K562 (cell line): ENCODE data around the gene BMI1. TPM values are rescaled to one million over a fixed set of nuclear protein-coding genes. Genes with fewer than 3 reads are reported as not detected.

Experiments used
- BMI1 ChIP-seq: fragments of 150-350 bp; IDR thresholded peaks from 2 replicates; pipeline ENCODE4 v1.6.1; 2014; ENCODE audit warnings: low read length
- CAMTA2 ChIP-seq: fragments of 250-450 bp; sonication (Bioruptor Pico); conservative IDR thresholded peaks from 2 replicates; pipeline ENCODE4 v1.5.1; 2022
- CHD4 ChIP-seq: fragments of 200-600 bp; sonication (generic); IDR thresholded peaks from 3 replicates; pipeline ENCODE4 v1.6.1; 2012; ENCODE audit warnings: low read depth, mild to moderate bottlenecking, mixed read lengths, low read length, inconsistent platforms; ENCODE audit not compliant: insufficient read depth, insufficient replicate concordance, poor library complexity, severe bottlenecking
- CTBP1 ChIP-seq: fragments of 450-650 bp; IDR thresholded peaks from 2 replicates; pipeline ENCODE4 v1.6.1; 2016; ENCODE audit warnings: borderline replicate concordance
- FOXK1 ChIP-seq: sonication (generic); formaldehyde crosslinking; IDR thresholded peaks from 2 replicates; pipeline ENCODE4 v1.8.0; 2022; ENCODE audit warnings: missing genetic modification reagents, mild to moderate bottlenecking, borderline replicate concordance
- FOXK2 ChIP-seq, 2 experiments: fragments of 450-650 bp; IDR thresholded peaks in 1 of 2; conservative IDR thresholded peaks in 1 of 2; 2 replicates each; pipeline ENCODE4 v1.6.1; 2016; ENCODE audit warnings: low read depth in 2 of 2, mild to moderate bottlenecking in 1 of 2
- HDAC1 ChIP-seq, 2 experiments: fragments of 450-650 bp; IDR thresholded peaks; 2 replicates each; pipeline ENCODE4 v1.6.1; 2016 to 2017; ENCODE audit warnings: inconsistent platforms in 1 of 2, mild to moderate bottlenecking in 1 of 2, moderate library complexity in 1 of 2
- KLF16 ChIP-seq: IDR thresholded peaks from 2 replicates; pipeline ENCODE4 v1.6.1; 2016; ENCODE audit warnings: antibody characterized with exemption
- MTF1 ChIP-seq: fragments of 250-450 bp; sonication (Bioruptor Pico); IDR thresholded peaks from 2 replicates; pipeline ENCODE4 v1.9.0; 2021; ENCODE audit warnings: moderate library complexity, mild to moderate bottlenecking, inconsistent platforms, borderline replicate concordance
- MXI1 ChIP-seq: IDR thresholded peaks from 2 replicates; pipeline ENCODE4 v1.6.1; 2011; ENCODE audit warnings: low read depth, mild to moderate bottlenecking, improper control_type of control experiment, low read length
- MYNN ChIP-seq, 2 experiments: sonication (generic); formaldehyde crosslinking in 1 of 2; IDR thresholded peaks; 2 replicates each; pipeline versions ENCODE4 v1.5.0 to v1.6.1; 2016 to 2020; ENCODE audit warnings: antibody characterized with exemption in 1 of 2, missing genetic modification reagents in 1 of 2
- RBM25 ChIP-seq: fragments of 200-400 bp; formaldehyde crosslinking; IDR thresholded peaks from 2 replicates; pipeline ENCODE4 v1.6.1; 2018; ENCODE audit warnings: low read length, low read depth, moderate library complexity; ENCODE audit not compliant: severe bottlenecking
- SRSF3 ChIP-seq: fragments of 200-400 bp; formaldehyde crosslinking; IDR thresholded peaks from 2 replicates; pipeline ENCODE4 v1.6.1; 2016; ENCODE audit warnings: mild to moderate bottlenecking, low read length, moderate library complexity; ENCODE audit not compliant: insufficient read depth
- ZBED1 ChIP-seq: IDR thresholded peaks from 2 replicates; pipeline ENCODE4 v1.6.1; 2014
- ZNF175 ChIP-seq: fragments of 200-800 bp; sonication (Bioruptor generic); IDR thresholded peaks from 2 replicates; pipeline ENCODE4 v1.6.1; 2016; ENCODE audit warnings: low read depth, mild to moderate bottlenecking, missing genetic modification characterization, missing compliant biosample characterization
- polyA plus RNA-seq, 8 experiments: library from polyadenylated mRNA; depleted of rRNA in 4 of 8; stranded (reverse) in 5 of 8; unstranded in 3 of 8; fragments of >200 nt; fragmentation: Nextera tagmentation in 2 of 8; fragmentation: Illumina TruSeq in 1 of 8; extraction: Ambion mirVana in 2 of 8; extraction: Trizol in 1 of 8; gene quantifications; 2 replicates each; pipeline versions ENCODE4 v1.2.1 to v1.2.3, GENCODE V29; 2011 to 2014; ENCODE audit warnings: inconsistent platforms in 1 of 8, missing spikeins in 1 of 8
- total RNA-seq, 7 experiments: library from RNA; depleted of rRNA in 6 of 7; stranded (reverse); fragments of >200 nt in 6 of 7; fragmentation: Illumina TruSeq in 2 of 7; extraction: Trizol in 2 of 7; gene quantifications; 2 replicates each; pipeline versions ENCODE4 v1.2.1 to v1.2.3, GENCODE V29; 2011 to 2021; ENCODE audit warnings: low replicate concordance in 1 of 7
- TF ChIP-seq, protein P1 (sequence below), 2 experiments: fragments of 450-650 bp; IDR thresholded peaks; 2 replicates each; pipeline ENCODE4 v1.6.1; 2018; ENCODE audit warnings: mild to moderate bottlenecking in 2 of 2, low read depth in 1 of 2; ENCODE audit not compliant: partially characterized antibody in 2 of 2
- TF ChIP-seq, protein P2 (sequence below): IDR thresholded peaks from 2 replicates; pipeline ENCODE4 v1.6.1; 2014; ENCODE audit warnings: antibody characterized with exemption
- TF ChIP-seq, protein P3 (sequence below): fragments of 450-650 bp; conservative IDR thresholded peaks from 2 replicates; pipeline ENCODE4 v1.6.1; 2016; ENCODE audit warnings: missing genetic modification characterization, low read depth, mild to moderate bottlenecking, missing compliant biosample characterization, moderate library complexity

BMI1 gene
- total and polyA plus RNA-seq, 9 of the 15 experiments (the other 6 are each of a cell fraction or from before 2014, with no cell fraction given): 21.4 to 103 (median 70.8) TPM

DNA sequence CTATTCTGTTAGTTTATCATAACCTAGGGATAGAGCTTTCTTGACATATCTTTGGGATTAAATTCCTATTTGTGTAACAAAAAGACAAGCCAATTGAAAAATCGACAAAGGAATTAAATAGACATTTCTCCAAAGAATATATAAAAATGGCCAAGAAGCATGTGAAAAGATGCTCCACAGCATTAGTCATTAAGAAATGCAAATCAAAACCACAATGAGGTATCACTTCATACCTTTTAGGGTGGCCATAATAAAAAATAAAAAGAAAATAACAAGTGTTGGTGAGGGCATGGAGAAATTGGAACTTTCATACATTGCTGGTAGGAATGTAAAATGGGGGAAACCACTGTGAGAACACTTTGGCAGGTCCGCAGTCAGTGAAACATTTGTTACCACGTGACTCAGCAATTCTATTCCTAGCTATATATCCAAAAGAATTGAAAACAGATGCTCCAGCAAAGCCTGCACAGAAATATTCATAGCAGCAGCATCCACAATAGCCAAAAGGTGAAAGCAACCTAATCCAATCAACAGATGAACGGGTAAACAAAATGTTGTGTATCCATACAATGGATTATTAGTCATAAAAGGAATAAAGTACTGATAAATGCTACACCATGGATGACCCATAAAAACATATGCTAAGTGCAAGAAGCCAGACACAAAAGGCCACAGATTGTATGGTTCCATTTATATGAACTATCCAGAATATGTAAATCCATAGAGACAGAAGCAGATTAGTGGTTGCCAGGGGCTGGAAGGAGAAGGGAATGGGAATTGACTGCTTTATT, 44.9 kb downstream of the BMI1 start (continued):
- TF ChIP-seq SRSF3 (no peak), MXI1 (no peak), MTF1 (CRISPR knock-in tag) (no peak), ZBED1 (no peak), MYNN (IDR thresholded peaks at IDR 0.05) (no peak), MYNN (CRISPR knock-in tag; IDR thresholded peaks at IDR 0.05) (no peak), FOXK1 (no peak), BMI1 (no peak), CTBP1 (no peak), ZNF175 (CRISPR knock-in tag) (no peak), HDAC1 (IDR thresholded peaks at IDR 0.05) (no peak), CHD4 (no peak), RBM25 (no peak), CAMTA2 (CRISPR knock-in tag) (no peak), KLF16 (no peak), FOXK2 (conservative IDR thresholded peaks at IDR 0.05 in 1 of 2, IDR thresholded peaks at IDR 0.05 in 1 of 2; ENCODE audit: low read depth in 2 of 2) (no peak)
- TF ChIP-seq, protein P1, sequence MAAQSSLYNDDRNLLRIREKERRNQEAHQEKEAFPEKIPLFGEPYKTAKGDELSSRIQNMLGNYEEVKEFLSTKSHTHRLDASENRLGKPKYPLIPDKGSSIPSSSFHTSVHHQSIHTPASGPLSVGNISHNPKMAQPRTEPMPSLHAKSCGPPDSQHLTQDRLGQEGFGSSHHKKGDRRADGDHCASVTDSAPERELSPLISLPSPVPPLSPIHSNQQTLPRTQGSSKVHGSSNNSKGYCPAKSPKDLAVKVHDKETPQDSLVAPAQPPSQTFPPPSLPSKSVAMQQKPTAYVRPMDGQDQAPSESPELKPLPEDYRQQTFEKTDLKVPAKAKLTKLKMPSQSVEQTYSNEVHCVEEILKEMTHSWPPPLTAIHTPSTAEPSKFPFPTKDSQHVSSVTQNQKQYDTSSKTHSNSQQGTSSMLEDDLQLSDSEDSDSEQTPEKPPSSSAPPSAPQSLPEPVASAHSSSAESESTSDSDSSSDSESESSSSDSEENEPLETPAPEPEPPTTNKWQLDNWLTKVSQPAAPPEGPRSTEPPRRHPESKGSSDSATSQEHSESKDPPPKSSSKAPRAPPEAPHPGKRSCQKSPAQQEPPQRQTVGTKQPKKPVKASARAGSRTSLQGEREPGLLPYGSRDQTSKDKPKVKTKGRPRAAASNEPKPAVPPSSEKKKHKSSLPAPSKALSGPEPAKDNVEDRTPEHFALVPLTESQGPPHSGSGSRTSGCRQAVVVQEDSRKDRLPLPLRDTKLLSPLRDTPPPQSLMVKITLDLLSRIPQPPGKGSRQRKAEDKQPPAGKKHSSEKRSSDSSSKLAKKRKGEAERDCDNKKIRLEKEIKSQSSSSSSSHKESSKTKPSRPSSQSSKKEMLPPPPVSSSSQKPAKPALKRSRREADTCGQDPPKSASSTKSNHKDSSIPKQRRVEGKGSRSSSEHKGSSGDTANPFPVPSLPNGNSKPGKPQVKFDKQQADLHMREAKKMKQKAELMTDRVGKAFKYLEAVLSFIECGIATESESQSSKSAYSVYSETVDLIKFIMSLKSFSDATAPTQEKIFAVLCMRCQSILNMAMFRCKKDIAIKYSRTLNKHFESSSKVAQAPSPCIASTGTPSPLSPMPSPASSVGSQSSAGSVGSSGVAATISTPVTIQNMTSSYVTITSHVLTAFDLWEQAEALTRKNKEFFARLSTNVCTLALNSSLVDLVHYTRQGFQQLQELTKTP (IDR thresholded peaks at IDR 0.05; ENCODE audit: low read depth in 1 of 2, partially characterized antibody in 2 of 2): no peak
- TF ChIP-seq, protein P2, sequence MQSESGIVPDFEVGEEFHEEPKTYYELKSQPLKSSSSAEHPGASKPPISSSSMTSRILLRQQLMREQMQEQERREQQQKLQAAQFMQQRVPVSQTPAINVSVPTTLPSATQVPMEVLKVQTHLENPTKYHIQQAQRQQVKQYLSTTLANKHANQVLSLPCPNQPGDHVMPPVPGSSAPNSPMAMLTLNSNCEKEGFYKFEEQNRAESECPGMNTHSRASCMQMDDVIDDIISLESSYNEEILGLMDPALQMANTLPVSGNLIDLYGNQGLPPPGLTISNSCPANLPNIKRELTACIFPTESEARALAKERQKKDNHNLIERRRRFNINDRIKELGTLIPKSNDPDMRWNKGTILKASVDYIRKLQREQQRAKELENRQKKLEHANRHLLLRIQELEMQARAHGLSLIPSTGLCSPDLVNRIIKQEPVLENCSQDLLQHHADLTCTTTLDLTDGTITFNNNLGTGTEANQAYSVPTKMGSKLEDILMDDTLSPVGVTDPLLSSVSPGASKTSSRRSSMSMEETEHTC: no peak
- TF ChIP-seq, protein P3, sequence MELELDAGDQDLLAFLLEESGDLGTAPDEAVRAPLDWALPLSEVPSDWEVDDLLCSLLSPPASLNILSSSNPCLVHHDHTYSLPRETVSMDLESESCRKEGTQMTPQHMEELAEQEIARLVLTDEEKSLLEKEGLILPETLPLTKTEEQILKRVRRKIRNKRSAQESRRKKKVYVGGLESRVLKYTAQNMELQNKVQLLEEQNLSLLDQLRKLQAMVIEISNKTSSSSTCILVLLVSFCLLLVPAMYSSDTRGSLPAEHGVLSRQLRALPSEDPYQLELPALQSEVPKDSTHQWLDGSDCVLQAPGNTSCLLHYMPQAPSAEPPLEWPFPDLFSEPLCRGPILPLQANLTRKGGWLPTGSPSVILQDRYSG: no peak
